ENCODE results near the gene CELF2. TPM values are rescaled to one million over a fixed set of nuclear protein-coding genes. Genes with fewer than 3 reads are reported as not detected.
"Not testable (repeated sequence)": the region's sequence is repeated elsewhere in the genome, so short reads cannot be mapped to it uniquely, and the experiment has no call there.

The CELF2 gene
- polyA plus RNA-seq, 4 donors, result 9.8 to 11.3 (median 10.6) TPM

DNA sequence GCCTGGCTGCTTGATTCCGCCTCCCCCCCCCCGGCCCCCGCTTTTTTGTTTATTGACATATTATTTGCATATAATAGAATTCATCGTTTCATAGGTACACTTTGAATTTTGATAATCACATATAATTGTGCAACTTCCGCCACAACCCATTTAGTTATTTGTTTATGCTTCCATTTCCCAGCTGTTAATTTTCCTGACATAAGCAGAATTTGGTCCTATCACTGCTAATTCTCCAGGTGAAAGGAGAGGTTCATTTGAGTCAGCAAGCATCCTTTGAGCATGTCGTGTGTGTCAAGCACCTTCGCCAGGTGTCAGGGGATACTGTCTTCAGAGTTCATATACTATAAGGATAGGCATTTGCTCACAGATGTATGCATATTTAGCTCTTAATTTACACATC lies 102.2 kb downstream of the CELF2 start:
- no peak for DNase-seq (ENCODE audit: low read depth in 4 of 4, low spot score in 2 of 4)

DNA sequence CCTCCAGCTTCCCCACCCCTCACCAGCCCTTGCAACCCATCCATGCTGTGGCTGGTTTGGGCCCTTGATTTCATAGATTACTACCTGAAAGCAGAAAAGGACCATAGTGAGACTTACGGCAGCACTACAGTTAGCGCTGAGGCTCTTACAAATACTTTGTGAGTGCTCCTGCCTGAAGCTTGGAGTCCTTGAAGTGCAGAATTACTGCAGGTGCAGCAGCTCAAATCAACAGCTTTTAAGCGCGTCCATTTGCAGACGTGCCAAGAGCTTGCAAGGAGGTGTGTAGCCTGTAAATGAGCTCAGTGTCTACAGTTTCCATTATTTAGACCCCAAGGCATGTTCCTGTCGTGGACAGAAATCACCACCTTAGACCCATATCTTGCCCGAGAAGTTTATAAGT lies 103.0 kb downstream of the CELF2 start:
- no peak for DNase-seq (ENCODE audit: low read depth in 4 of 4, low spot score in 2 of 4)

- not testable (repeated sequence) for DNase-seq (ENCODE audit: low read depth in 4 of 4, low spot score in 2 of 4)
Observed at GRCh38 chr10:11123892-11124291, 106.2 kb downstream of the CELF2 start.

GRCh38 chr10:11125004-11125403 lies 107.3 kb downstream of the CELF2 start:
- no peak for DNase-seq (ENCODE audit: low read depth in 4 of 4, low spot score in 2 of 4)

DNA sequence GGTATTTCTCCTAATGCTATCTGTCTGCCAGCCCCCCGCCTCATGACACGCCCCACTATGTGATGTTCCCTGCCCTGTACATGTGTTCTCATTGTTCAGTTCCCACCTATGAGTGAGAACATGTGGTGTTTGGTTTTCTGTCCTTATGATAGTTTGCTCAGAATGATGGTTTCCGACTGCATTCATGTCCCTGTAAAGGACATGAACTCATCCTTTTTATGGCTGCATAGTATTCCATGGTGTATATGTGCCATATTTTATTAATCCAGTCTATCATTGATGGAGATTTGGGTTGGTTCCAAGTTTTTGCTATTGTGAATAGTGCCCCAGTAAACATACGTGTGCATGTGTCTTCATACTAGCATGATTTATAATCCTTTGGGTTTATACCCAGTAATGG lies 109.3 kb downstream of the CELF2 start:
- DNase-seq (ENCODE audit: low read depth in 4 of 4, low spot score in 2 of 4), result not testable (repeated sequence)

- DNase-seq (ENCODE audit: low read depth in 4 of 4, low spot score in 2 of 4), result no peak
Observed at GRCh38 chr10:11131112-11131639, 113.5 kb downstream of the CELF2 start.

- no peak for DNase-seq (ENCODE audit: low read depth in 4 of 4, low spot score in 2 of 4)
Observed at GRCh38 chr10:11134411-11134810, 116.7 kb downstream of the CELF2 start.

DNA sequence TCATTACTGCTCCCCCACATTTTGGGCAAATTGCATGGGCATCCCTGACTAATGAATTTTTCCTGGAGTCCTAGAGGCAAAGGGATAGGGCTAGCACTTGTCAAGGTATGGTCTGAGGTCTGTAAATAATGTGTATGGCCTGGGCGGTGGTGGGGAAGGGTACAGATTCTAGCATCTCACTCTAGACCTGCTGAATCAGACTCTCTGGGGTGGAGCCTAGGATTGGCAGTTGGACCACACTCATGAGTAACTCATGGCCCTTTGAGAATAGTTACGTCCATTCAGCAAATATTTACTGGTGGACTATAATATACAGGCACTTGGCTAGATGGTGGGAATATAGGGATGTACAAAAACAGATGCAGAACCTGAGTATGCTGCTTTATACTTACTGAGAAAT lies 118.0 kb downstream of the CELF2 start:
- no peak for DNase-seq (ENCODE audit: low read depth in 4 of 4, low spot score in 2 of 4)

- DNase-seq (ENCODE audit: low read depth in 4 of 4, low spot score in 2 of 4), result no peak
Observed at GRCh38 chr10:11138314-11139033, 120.8 kb downstream of the CELF2 start.

- DNase-seq (ENCODE audit: low read depth in 4 of 4, low spot score in 2 of 4), result no peak
Observed at GRCh38 chr10:11140963-11141362, 123.3 kb downstream of the CELF2 start.

- no peak for DNase-seq (ENCODE audit: low read depth in 4 of 4, low spot score in 2 of 4)
Observed at GRCh38 chr10:11141571-11142091, 124.0 kb downstream of the CELF2 start.

DNA sequence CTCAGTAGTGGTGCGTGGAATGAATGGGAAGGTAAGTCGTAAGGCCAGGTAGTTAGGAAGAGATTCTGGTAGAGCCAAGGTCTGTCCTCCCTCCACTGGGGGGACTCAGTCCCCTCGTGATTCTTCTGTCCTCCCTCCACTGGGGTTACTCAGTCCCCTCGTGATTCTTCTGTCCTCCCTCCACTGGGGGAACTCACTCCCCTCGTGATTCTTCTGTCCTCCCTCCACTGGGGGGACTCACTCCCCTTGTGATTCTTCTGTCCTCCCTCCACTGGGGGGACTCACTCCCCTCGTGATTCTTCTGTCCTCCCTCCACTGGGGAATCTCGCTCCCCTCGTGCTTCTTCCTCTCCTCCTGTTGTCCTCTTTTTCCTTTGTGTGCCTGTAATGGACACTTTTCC lies 125.1 kb downstream of the CELF2 start:
- DNase-seq (ENCODE audit: low read depth in 4 of 4, low spot score in 2 of 4), result no peak

GRCh38 chr10:11143242-11143641 lies 125.6 kb downstream of the CELF2 start:
- no peak for DNase-seq (ENCODE audit: low read depth in 4 of 4, low spot score in 2 of 4)

GRCh38 chr10:11144626-11145494 lies 127.2 kb downstream of the CELF2 start:
- no peak for DNase-seq (ENCODE audit: low read depth in 4 of 4, low spot score in 2 of 4)

GRCh38 chr10:11145495-11145855 lies 127.8 kb downstream of the CELF2 start:
- no peak for DNase-seq (ENCODE audit: low read depth in 4 of 4, low spot score in 2 of 4)

- DNase-seq (ENCODE audit: low read depth in 4 of 4, low spot score in 2 of 4), result no peak
Observed at GRCh38 chr10:11146402-11147171, 128.9 kb downstream of the CELF2 start.

- DNase-seq (ENCODE audit: low read depth in 4 of 4, low spot score in 2 of 4), result no peak
Observed at GRCh38 chr10:11147722-11148121, 130.1 kb downstream of the CELF2 start.

- no peak for DNase-seq (ENCODE audit: low read depth in 4 of 4, low spot score in 2 of 4)
Observed at GRCh38 chr10:11148142-11149028, 130.7 kb downstream of the CELF2 start.

DNA sequence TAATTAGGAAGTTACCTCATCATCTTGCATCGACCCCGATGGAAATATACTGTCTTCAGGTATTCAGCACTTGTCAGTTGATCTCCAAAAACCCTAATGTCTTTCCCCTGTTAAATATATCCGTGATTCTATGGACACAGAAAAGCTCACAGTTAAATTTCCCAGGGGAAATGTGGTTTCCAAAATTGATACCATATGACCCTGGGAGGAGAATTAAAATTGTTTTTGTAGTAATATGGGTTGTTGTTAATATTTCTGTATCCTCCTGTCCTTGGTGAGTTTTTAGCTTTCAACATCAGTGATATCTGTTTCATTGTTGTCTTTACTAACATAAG lies 132.1 kb downstream of the CELF2 start:
- DNase-seq (ENCODE audit: low read depth in 4 of 4, low spot score in 2 of 4), result no peak

DNA sequence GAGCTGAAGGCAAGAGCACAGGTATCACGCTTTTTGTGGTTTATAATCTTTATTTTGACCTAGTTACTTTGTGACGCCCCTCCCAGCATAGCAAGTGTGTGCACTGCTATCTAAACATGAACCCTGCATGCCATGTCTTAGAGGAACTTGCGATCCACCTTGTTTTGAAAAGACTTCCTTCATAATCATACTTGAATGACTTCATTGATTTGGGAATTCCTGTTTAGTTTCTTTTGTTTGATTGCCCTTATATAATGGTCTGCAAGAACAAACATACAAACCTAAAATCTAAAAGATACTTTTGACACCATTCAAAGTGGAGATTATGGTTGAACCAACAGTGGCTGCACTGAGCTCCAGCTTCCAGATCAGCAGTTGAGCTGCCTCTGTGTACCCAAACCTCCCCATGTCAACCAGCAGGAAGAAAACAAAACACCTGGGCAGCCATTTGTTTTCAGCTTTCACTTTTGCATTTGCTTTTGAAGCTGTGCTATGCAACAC lies 132.6 kb downstream of the CELF2 start:
- DNase-seq (ENCODE audit: low read depth in 4 of 4, low spot score in 2 of 4), result no peak
